H4 (cell line): ENCODE results near the gene PHF21A. TPM values are rescaled to one million over a fixed set of nuclear protein-coding genes. Genes with fewer than 3 reads are reported as not detected.
A peak's percentile ranks its signal among the peaks of the same experiment; 100 is the strongest.
"Not testable (repeated sequence)": the region's sequence is repeated elsewhere in the genome, so short reads cannot be mapped to it uniquely, and the experiment has no call there.

ENCODE experiments used
- DNase-seq: peaks from one replicate; pipeline ENCODE4 v3.0.0-alpha.2; 2015; ENCODE audit warnings: low spot score
- total RNA-seq: library from RNA; depleted of rRNA; stranded (reverse); fragments of >200 nt; shearing (Covaris generic); gene quantifications from 2 replicates; pipeline ENCODE4 v1.2.3, GENCODE V29; 2014

The PHF21A gene
- total RNA-seq, 1 experiment from 2014 or later = 8.0 TPM

DNA sequence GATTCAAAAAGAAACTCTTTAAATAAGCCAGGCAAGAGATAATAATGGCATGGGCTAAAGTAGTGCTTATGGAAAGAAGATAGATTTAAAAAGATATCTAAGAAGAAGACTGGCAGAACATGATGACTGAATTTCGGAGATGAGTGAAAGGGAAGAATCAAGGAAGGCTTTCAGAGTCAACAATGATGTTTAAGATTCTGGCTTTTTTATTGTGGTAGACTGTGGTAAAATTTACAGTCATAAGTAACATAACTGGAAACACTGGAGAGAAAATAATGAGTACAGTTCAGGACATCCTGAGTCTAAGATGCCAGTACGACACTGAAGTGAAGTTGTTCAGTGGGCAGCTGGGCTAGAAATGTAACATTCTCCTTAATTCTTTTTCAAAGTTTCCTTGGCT is 85.2 kb downstream of the PHF21A start:
- no peak for DNase-seq

DNA sequence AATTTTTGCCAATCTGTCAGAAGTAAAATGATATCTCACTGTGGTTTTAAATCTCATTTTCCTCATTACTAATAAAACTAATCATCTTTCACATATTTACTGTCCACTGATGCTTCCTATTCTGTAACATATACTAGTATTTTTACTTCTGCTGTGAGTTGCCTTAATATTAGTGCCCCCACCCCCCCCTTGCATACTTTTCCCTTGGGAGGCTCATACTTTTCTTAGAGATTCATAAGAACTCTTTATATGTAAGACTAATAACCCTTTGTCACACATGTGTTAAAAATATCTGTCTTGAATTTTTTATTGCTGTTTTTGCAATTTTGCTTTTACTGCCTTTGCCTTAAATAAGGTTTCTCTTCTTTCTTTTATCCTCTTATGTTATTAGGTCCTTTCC is 87.2 kb downstream of the PHF21A start:
- DNase-seq = no peak

DNA sequence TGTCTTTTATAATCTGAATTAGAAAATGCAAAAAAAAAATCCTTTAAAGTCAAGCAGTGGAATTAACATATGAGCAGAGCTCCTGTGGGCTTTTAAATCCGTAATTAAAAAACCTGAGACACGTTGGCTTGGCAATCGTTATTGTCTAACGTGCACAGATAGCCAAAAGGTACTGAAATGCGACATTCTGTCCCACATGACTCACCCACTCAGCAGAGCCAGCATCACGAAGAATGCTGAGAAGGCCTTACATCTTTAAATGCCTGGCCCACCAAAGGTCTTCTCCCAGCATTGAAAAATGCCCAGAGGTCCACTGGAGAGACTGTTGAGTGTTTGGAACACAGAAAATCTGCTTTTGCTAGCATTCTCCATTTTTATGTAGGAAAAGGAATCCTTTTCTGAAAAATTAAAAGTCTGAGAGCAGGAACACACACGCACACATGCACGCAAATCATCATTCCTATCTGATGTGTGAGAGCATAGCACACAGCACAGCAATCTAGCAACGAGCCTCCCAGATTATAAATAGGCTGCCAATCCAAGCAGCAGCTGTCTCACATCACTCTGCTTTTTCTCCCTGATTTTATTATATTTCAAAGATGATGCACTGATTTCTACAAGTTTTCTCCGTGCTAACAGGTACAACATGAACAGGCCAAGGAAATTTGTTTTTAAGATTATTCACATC is 94.5 kb downstream of the PHF21A start:
- no peak for DNase-seq

DNA sequence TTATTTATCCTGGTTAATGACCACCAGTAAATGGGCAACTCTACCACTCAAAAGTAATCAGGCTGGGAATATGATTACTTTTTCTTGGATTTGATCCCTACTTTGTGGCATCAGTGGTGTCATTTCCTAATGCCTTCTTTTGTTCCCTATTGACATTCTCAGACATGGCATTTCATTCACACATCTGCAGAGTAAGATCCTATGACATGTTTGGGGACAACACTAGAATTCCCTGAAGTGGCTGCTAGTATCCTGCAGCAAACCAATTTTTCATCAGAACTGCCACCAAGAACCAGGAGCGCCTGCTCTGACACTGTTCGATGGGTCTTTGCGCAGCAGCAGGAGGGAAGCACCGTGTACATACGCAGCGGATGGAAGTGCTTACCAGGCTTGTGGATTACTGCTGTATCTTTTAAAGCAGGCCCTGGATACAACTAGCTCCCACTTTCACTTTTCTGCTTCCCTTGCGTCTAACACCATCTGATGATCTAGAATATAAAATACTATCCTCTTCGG is 101.1 kb downstream of the PHF21A start:
- DNase-seq = no peak

- no peak for DNase-seq
Observed at GRCh38 chr11:46018651-46019050, 102.6 kb downstream of the PHF21A start.

DNA sequence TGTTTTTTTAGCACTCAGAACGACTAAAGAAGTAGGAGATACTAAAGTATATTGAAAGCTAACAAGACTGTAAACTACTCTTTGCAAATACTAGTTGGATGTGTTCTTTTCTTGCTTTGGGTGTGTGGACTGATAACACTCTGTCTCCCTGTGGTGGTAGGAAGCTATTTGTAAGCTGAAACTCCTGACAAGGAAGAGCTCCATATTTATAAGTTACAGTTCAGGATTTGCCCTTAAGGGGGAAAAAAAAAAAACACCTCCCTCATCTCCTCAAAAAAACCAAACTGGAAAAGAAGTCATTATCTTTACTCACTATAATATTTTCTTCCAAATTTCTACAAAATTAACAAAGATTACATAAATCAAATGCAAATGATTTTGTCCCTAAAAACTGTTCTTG is 103.9 kb downstream of the PHF21A start:
- no peak for DNase-seq

DNA sequence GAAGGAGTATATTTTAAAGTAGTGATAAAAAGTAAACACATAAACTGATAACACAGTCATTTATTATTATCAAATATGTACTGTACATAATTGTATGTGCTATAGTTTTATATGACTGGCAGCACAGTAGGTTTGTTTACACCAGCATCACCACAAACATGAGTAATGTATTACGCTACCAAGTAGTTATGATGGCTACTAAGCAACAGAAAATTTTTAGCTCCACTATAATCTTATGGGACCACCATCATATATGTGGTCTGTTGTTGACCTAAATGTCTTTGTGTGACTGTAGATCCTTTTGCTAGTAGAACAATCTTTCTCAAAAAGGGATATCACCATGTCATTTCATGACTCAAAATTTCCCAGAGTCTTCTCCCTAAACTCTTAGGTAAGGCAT is 105.3 kb downstream of the PHF21A start:
- DNase-seq = no peak

DNA sequence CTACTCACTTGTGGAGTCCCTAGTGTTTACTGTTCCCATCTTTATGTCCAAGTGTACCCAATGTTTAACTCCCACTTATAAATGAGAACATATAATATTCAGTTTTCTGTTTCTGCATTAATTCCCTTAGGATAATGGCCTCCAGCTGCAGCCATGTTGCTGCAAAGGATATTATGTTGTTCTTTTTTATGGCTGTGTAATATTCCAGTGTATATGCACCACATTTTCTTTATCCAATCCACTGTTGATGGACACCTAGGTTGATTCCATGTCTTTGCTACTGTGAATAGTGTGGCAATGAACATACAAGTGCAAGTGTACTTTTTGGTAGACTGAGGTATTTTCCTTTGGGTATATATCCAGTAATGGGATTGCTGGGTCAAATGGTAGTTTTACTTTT is 107.1 kb downstream of the PHF21A start:
- DNase-seq = not testable (repeated sequence)

GRCh38 chr11:46012185-46012584 is 109.1 kb downstream of the PHF21A start:
- DNase-seq = no peak

- no peak for DNase-seq
Observed at GRCh38 chr11:46010100-46010499, 111.2 kb downstream of the PHF21A start.

- no peak for DNase-seq
Observed at GRCh38 chr11:46009647-46010046, 111.6 kb downstream of the PHF21A start.

DNA sequence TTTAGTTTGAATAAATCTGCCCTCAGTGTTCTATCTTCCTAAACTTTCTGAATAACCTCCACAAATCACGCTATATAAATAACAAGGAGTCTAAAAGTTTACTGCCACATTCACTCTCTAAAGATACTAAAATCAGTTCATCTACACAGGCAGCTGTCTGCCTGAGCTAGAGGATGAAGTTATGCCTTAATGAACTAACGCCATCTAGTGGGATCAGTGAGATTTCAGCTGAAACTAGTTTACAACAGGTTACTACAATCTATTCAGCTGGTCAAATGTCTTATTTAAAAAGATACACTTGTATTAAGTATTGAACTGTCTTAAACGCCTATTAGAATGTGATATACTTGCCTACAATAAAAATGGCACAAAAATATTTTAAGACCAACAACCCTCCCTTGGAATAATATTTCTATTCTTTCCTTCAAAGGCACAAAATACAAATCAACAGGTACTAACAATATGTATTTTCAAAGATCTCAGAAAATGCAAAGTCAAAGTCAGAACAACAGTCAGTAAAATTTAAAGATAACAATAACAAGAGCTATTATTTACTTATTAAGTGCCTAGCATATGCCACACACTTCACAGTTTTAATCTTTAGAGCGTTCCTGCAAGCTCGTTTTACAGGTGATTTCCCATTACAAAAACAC is 114.7 kb downstream of the PHF21A start:
- peak; percentile 69 for DNase-seq

DNA sequence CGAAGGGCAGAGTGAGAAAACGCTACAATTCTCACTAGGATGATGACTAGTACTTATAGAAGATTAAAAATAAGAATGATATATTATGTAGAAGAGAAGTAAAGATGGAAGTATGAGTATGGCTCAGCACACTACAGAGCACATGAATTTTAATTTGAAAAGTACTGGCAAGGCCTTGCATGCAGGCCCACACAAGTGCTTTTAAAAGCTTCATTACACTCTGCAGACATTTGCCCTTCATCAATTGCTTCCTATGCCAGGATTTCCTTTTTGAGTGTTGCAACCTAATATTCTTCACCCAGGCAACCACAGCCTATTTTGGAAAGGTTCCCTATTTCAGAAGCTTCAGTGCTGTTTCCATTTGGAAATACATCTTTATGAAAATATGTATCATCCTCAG is 117.7 kb downstream of the PHF21A start:
- DNase-seq = no peak

GRCh38 chr11:46002189-46002588 is 119.1 kb downstream of the PHF21A start:
- DNase-seq = no peak

DNA sequence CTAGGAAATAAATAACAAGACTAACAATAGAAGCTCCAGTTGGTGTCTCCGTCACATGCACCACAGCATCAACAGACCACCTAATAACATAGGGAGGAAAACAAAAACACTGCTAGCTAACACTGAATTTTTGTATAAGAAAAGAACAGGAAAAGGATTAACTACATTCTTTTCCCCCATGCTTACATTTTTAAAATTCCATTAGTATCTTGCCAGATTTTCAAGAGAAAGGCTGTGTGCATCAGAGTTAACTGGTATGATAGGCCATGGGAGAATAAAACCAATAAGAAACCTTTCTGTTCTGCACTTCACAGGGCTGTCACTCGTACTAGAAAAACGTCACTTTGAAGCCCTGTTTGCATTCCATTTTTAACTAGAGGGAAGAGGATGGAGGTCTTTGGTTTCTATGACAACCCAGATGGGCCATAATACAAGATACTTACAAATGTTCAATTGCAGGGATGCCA is 119.8 kb downstream of the PHF21A start:
- DNase-seq = no peak

DNA sequence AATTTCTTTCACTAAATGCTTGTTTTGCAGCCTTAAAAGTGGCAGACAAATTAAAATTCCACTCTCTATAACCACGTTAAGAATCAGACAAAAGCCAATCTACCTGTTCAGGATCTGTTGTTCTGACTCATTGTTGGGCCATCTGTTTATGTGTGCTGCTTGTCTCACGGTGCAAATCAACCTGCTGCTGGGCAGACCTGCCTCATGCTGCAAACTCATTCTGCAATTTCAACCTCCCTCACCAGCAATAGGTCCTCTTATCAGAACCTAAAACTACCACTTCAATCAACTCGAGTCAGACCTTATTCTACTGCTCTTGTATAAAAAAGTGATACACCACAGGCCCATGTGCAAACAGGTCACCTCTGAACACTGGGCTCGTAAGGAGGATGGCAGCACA is 123.7 kb downstream of the PHF21A start:
- no peak for DNase-seq

- no peak for DNase-seq
Observed at GRCh38 chr11:45995342-45995734, 125.9 kb downstream of the PHF21A start.

DNA sequence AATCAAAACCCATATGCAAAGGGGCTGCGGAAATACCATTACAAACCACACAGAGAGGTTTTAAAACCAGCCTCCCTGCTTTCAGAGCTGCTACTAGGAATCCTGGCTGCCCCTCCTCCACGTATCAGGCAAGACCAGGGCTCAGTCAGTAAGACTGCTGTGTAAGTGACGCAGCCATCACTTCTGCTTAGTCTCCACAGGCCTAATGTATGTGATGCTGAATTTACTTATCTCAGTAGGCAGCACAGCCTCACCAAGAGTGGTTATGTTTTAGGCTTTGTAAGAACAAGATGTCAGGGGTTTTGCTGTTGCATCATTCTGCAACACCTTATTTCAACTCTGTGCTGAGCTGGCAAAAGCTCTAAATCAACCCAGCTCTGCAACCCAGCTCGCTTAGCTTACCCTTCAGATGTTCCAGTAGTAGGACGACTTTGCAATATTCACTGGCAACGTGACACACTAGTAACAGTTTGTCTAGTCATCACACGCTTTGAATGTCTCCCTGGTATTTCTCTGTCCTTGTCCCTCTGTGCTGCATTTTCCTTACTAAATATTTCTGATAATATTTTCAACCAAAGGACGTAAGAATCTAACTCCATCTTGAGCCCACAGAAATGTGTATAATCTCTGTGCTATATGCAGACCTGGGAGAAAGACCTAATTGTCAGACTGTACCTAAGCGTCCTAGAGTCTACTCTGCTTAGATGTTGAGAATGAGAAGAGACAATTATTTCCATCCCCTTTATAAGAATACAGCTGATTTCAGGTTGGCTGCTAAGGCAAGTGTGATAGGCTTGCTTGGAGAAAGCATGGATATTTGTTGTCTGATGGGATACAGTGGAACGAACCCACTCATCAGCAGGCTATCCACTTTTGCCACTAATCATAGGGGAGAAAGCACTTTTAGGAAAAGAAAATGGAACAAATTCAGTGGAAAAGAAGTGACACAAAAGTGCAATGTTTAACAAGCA is 126.6 kb downstream of the PHF21A start:
- DNase-seq = no peak

DNA sequence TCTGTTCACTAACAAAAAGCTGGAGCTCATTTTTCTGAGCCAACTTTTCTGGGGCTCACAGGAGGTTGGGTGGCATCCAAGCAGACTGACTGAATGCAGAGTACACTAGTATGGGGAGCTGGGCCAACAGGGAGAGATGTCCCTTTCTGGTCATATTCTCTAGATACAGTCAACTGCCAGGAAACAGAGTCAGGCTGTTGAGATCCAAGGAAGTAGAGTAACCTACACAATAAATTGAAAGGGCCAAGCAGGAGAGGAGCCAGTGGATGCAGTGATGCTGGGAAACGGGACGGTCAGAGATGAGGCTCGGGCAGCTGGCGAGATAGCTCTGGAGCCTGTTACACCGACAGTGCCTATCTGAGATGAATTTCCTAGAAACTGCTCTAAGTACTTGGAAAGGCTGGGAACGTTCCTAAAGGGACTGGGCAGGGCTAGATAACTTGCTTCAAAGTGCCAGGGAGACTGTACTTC is 127.7 kb downstream of the PHF21A start:
- DNase-seq = no peak

DNA sequence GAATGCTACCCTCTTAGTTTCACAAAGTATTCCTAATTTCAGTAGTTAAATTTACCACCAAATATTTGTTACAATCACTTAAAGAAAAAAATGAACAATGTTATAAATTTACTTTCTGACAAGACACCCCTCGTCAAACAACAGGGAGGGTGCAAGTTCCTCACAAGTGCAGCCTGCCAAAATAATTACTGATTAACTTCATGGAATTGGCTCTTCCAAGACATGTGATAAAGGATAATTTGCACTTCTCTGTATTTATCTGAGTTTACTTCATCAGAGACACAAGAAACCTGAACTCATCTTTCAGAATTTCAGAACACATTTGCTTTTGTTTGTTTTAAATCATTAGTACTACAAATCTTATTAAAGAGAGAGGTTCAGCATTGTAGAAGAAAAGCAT is 132.3 kb downstream of the PHF21A start:
- no peak for DNase-seq

DNA sequence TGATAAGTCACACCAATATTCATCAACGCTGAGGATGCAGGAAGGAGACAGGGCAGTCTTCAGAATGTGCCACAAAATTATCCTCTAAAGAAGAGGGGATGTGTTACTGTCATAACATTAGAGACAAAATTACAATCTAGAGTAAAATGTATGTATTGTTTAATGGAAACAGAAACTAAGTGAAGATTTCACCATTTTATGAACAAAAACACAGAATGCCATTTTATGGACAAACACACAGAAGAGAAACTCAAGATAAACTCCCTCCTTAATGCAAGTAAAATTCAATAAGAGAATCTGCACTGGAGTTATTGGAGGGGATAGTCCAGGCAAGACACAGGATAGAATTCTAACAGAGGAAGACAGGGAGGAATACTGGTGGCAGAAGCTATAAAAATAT is 136.0 kb downstream of the PHF21A start:
- DNase-seq = no peak

- DNase-seq = no peak
Observed at GRCh38 chr11:45984192-45984591, 137.1 kb downstream of the PHF21A start.
